HepG2 (cell line): ENCODE results near the gene INSR. TPM values are rescaled to one million over a fixed set of nuclear protein-coding genes. Genes with fewer than 3 reads are reported as not detected.

Experiments used
- ATF7 ChIP-seq, 2 experiments: fragments of 450-650 bp in 1 of 2; sonication (generic) in 1 of 2; formaldehyde crosslinking in 1 of 2; IDR thresholded peaks; 2 replicates each; pipeline versions ENCODE4 v1.4.0 to v1.6.1; 2016 to 2020; ENCODE audit warnings: antibody characterized with exemption in 1 of 2, mild to moderate bottlenecking in 1 of 2, missing genetic modification reagents in 1 of 2
- HNF4G ChIP-seq, 2 experiments: sonication (generic) in 1 of 2; formaldehyde crosslinking in 1 of 2; IDR thresholded peaks; 2 replicates each; pipeline versions ENCODE4 v1.4.0 to v1.6.1; 2011 to 2020; ENCODE audit warnings: borderline replicate concordance in 2 of 2, low read depth in 2 of 2, mild to moderate bottlenecking in 2 of 2, low read length in 1 of 2, missing genetic modification reagents in 1 of 2, moderate library complexity in 1 of 2
- RAD51 ChIP-seq: fragments of 450-650 bp; IDR thresholded peaks from 2 replicates; pipeline ENCODE4 v1.6.1; 2016; ENCODE audit warnings: borderline replicate concordance
- RXRB ChIP-seq: IDR thresholded peaks from 2 replicates; pipeline ENCODE4 v1.6.1; 2016; ENCODE audit warnings: borderline replicate concordance, missing genetic modification reagents, missing compliant biosample characterization
- ZNF607 ChIP-seq: sonication (generic); formaldehyde crosslinking; IDR thresholded peaks from 2 replicates; pipeline ENCODE4 v1.5.1; 2020; ENCODE audit warnings: missing genetic modification reagents, mild to moderate bottlenecking, borderline replicate concordance
- polyA plus RNA-seq, 8 experiments: library from polyadenylated mRNA; depleted of rRNA in 3 of 8; stranded (reverse) in 7 of 8; unstranded in 1 of 8; fragments of >200 nt; fragmentation: Illumina TruSeq in 4 of 8; extraction: Trizol in 4 of 8; gene quantifications; 2 replicates each; pipeline versions ENCODE4 v1.2.1 to v1.2.3, GENCODE V29; 2011 to 2016; ENCODE audit warnings: low read depth in 4 of 8, missing spikeins in 1 of 8, mixed read lengths in 1 of 8; ENCODE audit not compliant: insufficient read depth in 1 of 8
- total RNA-seq, 5 experiments: library from RNA; depleted of rRNA; stranded (reverse); fragments of >200 nt; fragmentation: Illumina TruSeq; extraction: Trizol; gene quantifications; 2 replicates each; pipeline ENCODE4 v1.2.3, GENCODE V29; 2016; ENCODE audit warnings: low read depth in 1 of 5
- TF ChIP-seq, protein P1 (sequence below): sonication (generic); formaldehyde crosslinking; IDR thresholded peaks from 2 replicates; pipeline ENCODE4 v1.5.1; 2020; ENCODE audit warnings: missing genetic modification reagents, mild to moderate bottlenecking, borderline replicate concordance
- TF ChIP-seq, protein P2 (sequence below): IDR thresholded peaks from 2 replicates; pipeline ENCODE4 v1.6.1; 2018; ENCODE audit warnings: missing genetic modification reagents, mild to moderate bottlenecking, missing compliant biosample characterization
- TF ChIP-seq, protein P3 (sequence below): IDR thresholded peaks from 2 replicates; pipeline ENCODE4 v1.6.1; 2012; ENCODE audit warnings: low read depth, low read length, improper control_type of control experiment
- TF ChIP-seq, protein P4 (sequence below): sonication (generic); formaldehyde crosslinking; IDR thresholded peaks from 2 replicates; pipeline ENCODE4 v1.4.0; 2020; ENCODE audit warnings: missing genetic modification reagents
- TF ChIP-seq, protein P5 (sequence below): sonication (generic); formaldehyde crosslinking; IDR thresholded peaks from 2 replicates; pipeline ENCODE4 v1.8.0; 2022; ENCODE audit warnings: mild to moderate bottlenecking, missing genetic modification reagents
- TF ChIP-seq, protein P6 (sequence below): sonication (generic); formaldehyde crosslinking; IDR thresholded peaks from 2 replicates; pipeline ENCODE4 v1.4.0; 2020; ENCODE audit warnings: missing genetic modification reagents, borderline replicate concordance
- TF ChIP-seq, protein P7 (sequence below): sonication (generic); formaldehyde crosslinking; IDR thresholded peaks from 2 replicates; pipeline ENCODE4 v1.8.0; 2022; ENCODE audit warnings: low read depth, missing genetic modification reagents

Gene INSR
- total and polyA plus RNA-seq, 2 of the 13 experiments (the other 11 are each of a cell fraction or from before 2014, with no cell fraction given) = 24.2 to 29.8 TPM

DNA sequence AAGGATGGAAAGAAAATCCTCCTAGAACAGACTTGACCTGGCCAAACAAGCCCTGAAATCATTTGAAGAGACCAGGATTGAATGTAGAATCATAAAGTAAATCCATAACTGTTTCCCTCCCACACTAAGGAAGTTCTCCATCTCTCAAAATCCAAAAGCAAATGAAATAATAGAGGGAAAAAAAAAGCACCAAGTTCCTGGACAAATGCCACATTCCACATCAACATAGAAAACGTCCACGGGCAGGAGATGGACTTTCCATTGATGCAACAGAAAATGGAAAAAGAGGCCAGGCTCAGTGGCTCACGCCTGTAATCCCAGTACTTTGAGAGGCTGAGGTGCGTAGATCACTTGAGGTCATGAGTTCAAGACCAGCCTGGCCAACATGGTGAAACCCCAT is 56.2 kb downstream of the INSR start (continued):
- TF ChIP-seq, protein P1, sequence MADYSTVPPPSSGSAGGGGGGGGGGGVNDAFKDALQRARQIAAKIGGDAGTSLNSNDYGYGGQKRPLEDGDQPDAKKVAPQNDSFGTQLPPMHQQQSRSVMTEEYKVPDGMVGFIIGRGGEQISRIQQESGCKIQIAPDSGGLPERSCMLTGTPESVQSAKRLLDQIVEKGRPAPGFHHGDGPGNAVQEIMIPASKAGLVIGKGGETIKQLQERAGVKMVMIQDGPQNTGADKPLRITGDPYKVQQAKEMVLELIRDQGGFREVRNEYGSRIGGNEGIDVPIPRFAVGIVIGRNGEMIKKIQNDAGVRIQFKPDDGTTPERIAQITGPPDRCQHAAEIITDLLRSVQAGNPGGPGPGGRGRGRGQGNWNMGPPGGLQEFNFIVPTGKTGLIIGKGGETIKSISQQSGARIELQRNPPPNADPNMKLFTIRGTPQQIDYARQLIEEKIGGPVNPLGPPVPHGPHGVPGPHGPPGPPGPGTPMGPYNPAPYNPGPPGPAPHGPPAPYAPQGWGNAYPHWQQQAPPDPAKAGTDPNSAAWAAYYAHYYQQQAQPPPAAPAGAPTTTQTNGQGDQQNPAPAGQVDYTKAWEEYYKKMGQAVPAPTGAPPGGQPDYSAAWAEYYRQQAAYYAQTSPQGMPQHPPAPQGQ (CRISPR knock-in tag) = no peak
- TF ChIP-seq ZNF607 (CRISPR knock-in tag) (no peak), ATF7 (IDR thresholded peaks at IDR 0.05) (no peak), ATF7 (CRISPR knock-in tag; IDR thresholded peaks at IDR 0.05) (no peak), RXRB (CRISPR knock-in tag) (no peak), RAD51 (no peak), HNF4G (IDR thresholded peaks at IDR 0.05; ENCODE audit: borderline replicate concordance, low read depth, low read length) (no peak), HNF4G (CRISPR knock-in tag; IDR thresholded peaks at IDR 0.05; ENCODE audit: borderline replicate concordance, low read depth) (no peak)
- TF ChIP-seq, protein P2, sequence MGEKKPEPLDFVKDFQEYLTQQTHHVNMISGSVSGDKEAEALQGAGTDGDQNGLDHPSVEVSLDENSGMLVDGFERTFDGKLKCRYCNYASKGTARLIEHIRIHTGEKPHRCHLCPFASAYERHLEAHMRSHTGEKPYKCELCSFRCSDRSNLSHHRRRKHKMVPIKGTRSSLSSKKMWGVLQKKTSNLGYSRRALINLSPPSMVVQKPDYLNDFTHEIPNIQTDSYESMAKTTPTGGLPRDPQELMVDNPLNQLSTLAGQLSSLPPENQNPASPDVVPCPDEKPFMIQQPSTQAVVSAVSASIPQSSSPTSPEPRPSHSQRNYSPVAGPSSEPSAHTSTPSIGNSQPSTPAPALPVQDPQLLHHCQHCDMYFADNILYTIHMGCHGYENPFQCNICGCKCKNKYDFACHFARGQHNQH (CRISPR knock-in tag) = no peak
- TF ChIP-seq, protein P3, sequence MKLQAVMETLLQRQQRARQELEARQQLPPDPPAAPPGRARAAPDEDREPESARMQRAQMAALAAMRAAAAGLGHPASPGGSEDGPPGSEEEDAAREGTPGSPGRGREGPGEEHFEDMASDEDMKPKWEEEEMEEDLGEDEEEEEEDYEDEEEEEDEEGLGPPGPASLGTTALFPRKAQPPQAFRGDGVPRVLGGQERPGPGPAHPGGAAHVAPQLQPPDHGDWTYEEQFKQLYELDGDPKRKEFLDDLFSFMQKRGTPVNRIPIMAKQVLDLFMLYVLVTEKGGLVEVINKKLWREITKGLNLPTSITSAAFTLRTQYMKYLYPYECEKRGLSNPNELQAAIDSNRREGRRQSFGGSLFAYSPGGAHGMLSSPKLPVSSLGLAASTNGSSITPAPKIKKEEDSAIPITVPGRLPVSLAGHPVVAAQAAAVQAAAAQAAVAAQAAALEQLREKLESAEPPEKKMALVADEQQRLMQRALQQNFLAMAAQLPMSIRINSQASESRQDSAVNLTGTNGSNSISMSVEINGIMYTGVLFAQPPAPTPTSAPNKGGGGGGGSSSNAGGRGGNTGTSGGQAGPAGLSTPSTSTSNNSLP = no peak
- TF ChIP-seq, protein P4, sequence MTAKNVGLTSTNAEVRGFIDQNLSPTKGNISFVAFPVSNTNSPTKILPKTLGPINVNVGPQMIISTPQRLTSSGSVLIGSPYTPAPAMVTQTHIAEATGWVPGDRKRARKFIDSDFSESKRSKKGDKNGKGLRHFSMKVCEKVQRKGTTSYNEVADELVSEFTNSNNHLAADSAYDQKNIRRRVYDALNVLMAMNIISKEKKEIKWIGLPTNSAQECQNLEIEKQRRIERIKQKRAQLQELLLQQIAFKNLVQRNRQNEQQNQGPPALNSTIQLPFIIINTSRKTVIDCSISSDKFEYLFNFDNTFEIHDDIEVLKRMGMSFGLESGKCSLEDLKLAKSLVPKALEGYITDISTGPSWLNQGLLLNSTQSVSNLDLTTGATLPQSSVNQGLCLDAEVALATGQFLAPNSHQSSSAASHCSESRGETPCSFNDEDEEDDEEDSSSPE (CRISPR knock-in tag) = no peak
- TF ChIP-seq, protein P5, sequence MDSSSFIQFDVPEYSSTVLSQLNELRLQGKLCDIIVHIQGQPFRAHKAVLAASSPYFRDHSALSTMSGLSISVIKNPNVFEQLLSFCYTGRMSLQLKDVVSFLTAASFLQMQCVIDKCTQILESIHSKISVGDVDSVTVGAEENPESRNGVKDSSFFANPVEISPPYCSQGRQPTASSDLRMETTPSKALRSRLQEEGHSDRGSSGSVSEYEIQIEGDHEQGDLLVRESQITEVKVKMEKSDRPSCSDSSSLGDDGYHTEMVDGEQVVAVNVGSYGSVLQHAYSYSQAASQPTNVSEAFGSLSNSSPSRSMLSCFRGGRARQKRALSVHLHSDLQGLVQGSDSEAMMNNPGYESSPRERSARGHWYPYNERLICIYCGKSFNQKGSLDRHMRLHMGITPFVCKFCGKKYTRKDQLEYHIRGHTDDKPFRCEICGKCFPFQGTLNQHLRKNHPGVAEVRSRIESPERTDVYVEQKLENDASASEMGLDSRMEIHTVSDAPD = no peak
- TF ChIP-seq, protein P6, sequence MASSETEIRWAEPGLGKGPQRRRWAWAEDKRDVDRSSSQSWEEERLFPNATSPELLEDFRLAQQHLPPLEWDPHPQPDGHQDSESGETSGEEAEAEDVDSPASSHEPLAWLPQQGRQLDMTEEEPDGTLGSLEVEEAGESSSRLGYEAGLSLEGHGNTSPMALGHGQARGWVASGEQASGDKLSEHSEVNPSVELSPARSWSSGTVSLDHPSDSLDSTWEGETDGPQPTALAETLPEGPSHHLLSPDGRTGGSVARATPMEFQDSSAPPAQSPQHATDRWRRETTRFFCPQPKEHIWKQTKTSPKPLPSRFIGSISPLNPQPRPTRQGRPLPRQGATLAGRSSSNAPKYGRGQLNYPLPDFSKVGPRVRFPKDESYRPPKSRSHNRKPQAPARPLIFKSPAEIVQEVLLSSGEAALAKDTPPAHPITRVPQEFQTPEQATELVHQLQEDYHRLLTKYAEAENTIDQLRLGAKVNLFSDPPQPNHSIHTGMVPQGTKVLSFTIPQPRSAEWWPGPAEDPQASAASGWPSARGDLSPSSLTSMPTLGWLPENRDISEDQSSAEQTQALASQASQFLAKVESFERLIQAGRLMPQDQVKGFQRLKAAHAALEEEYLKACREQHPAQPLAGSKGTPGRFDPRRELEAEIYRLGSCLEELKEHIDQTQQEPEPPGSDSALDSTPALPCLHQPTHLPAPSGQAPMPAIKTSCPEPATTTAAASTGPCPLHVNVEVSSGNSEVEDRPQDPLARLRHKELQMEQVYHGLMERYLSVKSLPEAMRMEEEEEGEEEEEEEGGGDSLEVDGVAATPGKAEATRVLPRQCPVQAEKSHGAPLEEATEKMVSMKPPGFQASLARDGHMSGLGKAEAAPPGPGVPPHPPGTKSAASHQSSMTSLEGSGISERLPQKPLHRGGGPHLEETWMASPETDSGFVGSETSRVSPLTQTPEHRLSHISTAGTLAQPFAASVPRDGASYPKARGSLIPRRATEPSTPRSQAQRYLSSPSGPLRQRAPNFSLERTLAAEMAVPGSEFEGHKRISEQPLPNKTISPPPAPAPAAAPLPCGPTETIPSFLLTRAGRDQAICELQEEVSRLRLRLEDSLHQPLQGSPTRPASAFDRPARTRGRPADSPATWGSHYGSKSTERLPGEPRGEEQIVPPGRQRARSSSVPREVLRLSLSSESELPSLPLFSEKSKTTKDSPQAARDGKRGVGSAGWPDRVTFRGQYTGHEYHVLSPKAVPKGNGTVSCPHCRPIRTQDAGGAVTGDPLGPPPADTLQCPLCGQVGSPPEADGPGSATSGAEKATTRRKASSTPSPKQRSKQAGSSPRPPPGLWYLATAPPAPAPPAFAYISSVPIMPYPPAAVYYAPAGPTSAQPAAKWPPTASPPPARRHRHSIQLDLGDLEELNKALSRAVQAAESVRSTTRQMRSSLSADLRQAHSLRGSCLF (CRISPR knock-in tag) = no peak
- TF ChIP-seq, protein P7, sequence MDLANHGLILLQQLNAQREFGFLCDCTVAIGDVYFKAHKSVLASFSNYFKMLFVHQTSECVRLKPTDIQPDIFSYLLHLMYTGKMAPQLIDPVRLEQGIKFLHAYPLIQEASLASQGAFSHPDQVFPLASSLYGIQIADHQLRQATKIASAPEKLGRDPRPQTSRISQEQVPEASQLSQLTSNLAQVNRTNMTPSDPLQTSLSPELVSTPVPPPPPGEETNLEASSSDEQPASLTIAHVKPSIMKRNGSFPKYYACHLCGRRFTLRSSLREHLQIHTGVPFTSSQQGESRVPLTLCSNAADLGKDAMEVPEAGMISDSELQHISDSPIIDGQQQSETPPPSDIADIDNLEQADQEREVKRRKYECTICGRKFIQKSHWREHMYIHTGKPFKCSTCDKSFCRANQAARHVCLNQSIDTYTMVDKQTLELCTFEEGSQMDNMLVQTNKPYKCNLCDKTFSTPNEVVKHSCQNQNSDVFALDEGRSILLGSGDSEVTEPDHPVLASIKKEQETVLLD (CRISPR knock-in tag) = no peak
